ENCODE data around the gene S100A4.

Gene S100A4

DNA sequence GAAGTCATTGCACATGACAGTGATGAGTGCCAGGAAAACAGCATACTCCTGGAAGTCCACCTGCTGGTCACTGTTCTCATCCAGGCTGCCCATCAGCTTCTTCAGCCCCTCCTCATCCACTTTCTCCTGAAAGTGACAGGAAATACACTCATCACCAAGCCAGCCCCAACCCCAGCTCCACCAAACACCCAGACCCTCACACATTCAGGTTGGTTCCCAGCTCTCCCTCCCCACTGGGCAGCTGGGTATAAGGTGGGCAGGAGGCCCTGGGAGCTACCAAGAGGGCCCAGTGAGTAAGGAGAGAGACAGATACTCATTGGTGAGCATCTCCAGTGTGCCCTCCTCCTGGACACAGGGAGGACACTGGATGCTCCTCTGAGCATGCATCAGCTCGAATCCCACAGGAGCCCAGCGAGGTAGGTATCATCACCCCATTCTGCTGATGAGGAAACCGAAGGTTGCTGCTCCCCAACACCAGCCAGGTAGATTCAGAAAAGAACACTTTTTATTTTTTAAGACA, 15.9 kb upstream of the S100A4 start:
- TF ChIP-seq GATA1 (IDR thresholded peaks at IDR 0.05; ENCODE audit: low read depth, low read length) (no peak), POLR2A (IDR thresholded peaks at IDR 0.05; ENCODE audit: low read length) (no peak)
- DNase-seq: no peak

DNA sequence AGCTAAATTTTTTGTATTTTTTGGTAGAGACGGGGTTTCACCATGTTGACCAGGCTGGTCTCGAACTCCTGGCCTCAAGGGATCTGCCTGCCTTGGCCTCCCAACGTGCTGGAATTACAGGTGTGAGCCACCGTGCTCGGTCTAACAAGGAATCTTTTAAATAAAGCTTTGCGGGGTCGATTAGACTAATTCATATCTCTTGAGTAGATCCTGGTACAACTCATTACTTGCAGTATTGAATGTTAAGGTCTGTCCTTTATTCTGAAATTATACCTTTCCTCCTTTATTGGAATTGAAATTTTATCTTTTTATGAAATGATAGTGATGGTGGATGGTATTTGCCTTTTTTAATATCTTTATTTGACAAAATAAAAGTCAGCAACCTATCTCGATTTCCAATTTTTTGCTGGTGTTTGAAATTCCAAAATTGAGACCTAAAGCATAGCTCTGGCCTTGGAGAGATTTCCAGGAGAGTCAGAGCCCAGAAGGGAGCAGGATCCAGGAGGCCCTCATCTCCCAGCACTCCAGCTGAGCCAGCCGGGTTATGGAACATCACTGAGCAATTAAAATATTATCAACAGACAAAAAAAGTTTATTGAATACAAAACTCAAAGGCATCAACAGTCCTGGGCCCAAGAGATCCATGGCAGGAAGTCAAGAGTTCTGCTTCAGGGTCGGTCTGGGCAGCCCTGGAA, 15.3 kb upstream of the S100A4 start:
- TF ChIP-seq POLR2A (IDR thresholded peaks at IDR 0.05; ENCODE audit: low read length) (no peak), GATA1 (IDR thresholded peaks at IDR 0.05; ENCODE audit: low read depth, low read length) (no peak)
- no peak for DNase-seq

DNA sequence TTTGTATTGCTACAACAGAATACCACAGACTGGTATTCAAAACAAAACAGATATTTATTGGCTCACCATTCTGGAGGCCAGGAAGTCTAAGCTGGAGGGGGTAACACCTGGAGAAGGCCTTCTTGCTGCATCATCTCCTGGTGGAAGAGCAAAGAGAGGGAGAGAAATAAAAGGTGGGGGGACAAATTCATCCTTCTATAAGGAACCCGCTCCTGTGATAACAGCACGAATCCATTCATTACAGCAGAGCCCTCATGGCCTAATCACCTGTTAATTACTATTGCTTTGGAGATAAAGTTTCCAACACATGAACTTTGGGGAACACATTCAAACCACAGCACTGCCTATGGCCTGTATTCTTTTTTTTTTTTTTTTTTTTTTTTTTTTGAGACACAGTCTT, 14.6 kb upstream of the S100A4 start:
- TF ChIP-seq GATA1 (IDR thresholded peaks at IDR 0.05; ENCODE audit: low read depth, low read length) (no peak), POLR2A (IDR thresholded peaks at IDR 0.05; ENCODE audit: low read length) (no peak)
- no peak for DNase-seq

DNA sequence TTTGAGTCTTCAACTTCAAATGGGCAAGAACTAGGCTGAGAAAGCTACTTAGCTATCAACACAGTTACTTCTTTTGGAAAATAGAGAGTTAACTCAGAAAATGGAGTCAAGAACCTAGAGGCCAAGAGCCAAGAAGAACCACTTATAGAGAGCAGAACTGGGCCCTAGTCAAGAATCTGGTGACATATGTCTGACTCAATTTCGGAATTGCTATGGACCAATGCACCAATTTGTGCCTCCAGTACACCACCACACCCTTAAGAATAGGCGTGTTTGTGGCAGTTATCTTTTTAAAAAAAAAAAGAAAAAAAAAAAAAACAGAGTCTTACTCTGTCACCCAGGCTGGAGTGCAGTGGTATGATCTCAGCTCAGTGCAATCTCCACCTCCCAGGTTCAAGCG, 12.3 kb upstream of the S100A4 start:
- TF ChIP-seq POLR2A (IDR thresholded peaks at IDR 0.05; ENCODE audit: low read length): no peak
- TF ChIP-seq GATA1 (IDR thresholded peaks at IDR 0.05; ENCODE audit: low read depth, low read length): no peak
- no peak for DNase-seq

DNA sequence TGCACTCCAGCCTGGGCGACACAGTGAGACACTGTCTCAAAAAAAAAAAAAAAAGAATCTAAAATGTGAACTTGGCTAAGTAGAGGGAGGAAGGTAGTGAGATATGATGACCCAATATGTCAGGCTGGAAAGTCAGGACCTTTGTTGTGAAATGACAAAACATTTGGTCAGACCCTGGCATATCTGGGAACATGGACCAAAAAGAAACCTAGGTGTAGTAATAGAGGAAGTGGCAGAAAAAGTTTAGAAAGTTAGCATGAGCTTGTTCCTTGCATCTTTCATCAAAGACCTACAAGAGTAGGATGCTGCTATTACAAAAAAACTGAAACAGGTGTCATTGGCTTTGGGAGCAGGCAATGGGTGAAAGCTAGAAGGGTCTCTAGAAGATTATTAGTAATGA, 10.7 kb upstream of the S100A4 start:
- TF ChIP-seq POLR2A (IDR thresholded peaks at IDR 0.05; ENCODE audit: low read length) (no peak), GATA1 (IDR thresholded peaks at IDR 0.05; ENCODE audit: low read depth, low read length) (no peak)
- no peak for DNase-seq

DNA sequence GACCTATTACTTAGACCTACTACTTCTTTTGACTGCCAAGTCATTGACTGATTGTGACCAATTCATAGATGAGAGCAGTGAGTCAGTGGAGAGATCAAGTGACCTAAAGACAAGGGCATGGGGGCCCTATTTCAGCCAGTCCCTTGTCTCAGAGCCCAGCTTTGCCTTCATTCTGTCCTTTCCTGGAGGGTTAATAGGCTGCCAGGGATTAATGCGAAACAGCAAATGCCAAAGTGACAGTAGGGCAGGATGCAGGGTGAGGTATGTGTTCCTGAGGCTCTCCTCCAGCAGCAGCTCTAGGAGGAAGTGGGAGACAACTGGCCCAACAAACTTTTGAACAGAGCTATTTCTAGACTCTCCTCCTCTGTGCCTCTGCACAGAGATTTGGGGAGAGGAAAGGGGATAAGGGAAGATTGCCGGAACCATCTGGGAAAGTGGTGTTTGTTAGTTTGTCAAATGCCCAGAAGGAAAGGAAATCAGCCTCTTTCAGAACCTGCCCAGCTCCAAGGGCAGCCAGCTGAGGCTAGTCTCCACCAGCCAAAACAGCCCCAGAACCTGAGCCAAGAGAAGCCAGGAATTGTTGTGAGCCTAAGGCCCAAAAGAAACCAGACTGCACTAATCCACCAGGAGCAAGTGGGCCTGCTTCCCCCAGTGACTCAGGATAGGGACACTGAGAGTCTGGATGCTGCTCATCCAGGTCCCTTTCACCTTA, 8.4 kb upstream of the S100A4 start:
- DNase-seq: peak; percentile 48 to 54
- TF ChIP-seq POLR2A (IDR thresholded peaks at IDR 0.05; ENCODE audit: low read length) (no peak), GATA1 (IDR thresholded peaks at IDR 0.05; ENCODE audit: low read depth, low read length) (no peak)

DNA sequence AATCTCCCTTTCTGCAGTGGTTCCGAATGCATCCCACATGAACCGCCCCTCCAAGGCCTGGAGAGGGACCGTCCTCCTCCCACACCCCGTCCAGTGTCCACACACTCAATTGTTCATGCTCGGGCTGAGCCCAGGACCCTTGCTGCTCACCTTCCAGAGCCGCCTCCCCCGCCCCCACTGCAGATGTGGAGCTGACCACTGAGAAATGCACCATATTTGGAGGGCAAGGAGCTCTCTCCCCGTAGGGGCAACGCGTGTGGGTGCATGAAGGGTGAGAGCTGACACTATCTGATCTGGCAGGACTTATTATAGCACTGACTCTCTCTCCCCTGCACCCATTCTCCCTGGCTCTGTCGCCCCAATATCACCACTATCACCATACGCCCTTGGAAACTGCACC, 7.5 kb upstream of the S100A4 start:
- TF ChIP-seq POLR2A (IDR thresholded peaks at IDR 0.05; ENCODE audit: low read length): peak; percentile 22
- no peak for TF ChIP-seq GATA1 (IDR thresholded peaks at IDR 0.05; ENCODE audit: low read depth, low read length)
- peak; percentile 51 to 80 for DNase-seq

DNA sequence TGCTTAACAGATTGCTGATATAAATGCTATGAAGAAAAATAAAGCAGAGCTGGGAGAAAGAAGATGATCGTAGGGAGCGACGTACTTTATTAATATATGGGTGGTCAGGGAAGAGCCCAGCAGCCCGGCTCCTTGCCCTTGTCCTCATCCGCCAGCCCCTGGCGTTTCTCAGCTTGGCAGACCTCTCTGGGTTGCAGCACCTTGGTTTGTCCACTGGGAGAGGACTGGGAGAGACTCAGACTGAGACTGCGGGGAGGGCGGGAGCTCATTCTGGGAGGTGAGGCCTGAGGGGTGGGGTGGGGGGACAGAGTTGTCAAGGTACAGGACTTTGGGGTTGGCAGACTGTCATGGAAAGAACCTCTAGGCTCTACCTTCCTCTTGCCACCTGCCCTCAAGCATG, 6.7 kb upstream of the S100A4 start:
- TF ChIP-seq GATA1 (IDR thresholded peaks at IDR 0.05; ENCODE audit: low read depth, low read length) (no peak), POLR2A (IDR thresholded peaks at IDR 0.05; ENCODE audit: low read length) (no peak)
- no peak for DNase-seq

DNA sequence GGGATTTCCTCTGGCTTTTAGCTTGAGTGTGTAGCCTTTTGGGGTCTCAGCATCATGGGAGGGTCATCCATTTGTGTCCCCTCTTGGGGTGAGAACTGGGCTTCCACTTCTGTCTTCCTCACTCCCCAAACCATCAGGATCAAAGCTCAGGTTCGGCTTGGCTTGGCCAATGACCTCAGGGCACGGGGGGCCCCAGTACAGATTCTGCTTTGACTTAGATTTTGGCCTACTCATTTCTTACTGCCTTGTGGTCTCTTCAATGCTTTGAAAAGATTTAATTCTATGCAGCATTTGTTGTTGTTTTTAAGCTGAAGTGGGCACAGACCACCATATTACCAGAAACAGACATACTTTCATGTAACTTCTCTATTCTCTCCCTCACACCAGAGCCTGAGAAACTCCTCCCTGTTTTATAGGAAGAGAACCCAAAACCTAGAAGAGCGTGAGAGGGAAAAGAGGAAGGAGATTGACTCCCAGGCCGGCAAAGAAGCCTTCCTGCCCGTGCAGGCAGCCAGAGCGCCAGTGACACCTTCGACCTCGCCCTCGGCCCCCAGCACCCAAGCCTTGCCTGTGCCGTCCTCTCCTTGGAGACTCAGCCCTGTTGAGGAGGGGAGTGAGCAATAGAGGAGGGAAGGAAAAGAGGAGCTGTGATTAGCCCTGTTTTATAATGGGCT, 5.4 kb upstream of the S100A4 start:
- TF ChIP-seq POLR2A (IDR thresholded peaks at IDR 0.05; ENCODE audit: low read length): no peak
- DNase-seq: no peak

DNA sequence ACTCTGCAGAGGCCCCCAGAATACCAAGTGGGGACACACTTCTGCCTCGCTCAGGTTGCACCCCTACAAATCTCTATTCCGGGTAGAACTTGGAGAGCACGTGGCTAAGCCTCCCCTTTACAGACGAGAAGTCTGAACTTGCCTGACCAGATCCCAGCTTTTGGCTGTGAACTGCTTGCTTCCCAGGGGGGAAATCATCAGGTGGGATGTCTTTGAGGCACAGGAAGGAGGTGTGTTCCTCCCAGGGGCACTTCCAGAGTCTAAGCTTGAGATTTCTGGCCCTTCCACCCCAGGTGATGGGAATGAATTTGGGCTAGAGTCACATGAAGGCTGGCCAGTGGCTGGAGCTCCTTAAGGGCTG, 4.8 kb upstream of the S100A4 start:
- DNase-seq: no peak
- no peak for TF ChIP-seq GATA1 (IDR thresholded peaks at IDR 0.05; ENCODE audit: low read depth, low read length)
- no peak for TF ChIP-seq POLR2A (IDR thresholded peaks at IDR 0.05; ENCODE audit: low read length)

DNA sequence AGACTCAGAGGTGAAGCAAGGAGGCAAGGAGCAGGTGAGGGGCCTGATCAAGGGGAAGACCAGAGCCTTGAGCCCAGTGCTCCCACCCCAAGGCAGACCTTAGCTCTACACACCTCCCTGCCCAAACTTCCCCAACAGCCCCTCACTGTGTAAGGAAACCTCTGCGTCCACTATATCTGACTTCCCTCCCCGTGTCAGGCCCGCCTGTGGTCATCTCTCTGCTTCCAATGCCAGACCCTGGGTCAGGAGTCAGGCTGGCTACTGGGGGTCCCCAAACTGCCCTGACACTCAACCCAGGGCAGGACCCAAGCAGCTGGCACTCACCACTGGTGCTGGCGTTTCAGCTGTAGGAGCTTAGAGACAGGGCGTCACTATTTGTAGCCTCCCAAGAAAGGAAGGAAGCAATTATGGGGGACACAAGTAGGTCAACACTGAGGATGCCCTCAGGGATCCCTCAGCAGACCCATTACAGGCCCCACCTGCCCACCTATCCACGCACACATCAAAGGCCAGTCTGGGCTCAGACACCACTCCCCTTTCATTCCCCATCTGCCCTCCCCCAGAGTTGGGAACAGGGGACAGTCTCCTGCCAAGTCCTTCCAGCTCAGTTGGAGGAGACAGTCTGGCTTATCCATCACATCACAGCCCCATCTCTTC, 4.3 kb upstream of the S100A4 start:
- DNase-seq: no peak
- TF ChIP-seq POLR2A (IDR thresholded peaks at IDR 0.05; ENCODE audit: low read length) (no peak), GATA1 (IDR thresholded peaks at IDR 0.05; ENCODE audit: low read depth, low read length) (no peak)

DNA sequence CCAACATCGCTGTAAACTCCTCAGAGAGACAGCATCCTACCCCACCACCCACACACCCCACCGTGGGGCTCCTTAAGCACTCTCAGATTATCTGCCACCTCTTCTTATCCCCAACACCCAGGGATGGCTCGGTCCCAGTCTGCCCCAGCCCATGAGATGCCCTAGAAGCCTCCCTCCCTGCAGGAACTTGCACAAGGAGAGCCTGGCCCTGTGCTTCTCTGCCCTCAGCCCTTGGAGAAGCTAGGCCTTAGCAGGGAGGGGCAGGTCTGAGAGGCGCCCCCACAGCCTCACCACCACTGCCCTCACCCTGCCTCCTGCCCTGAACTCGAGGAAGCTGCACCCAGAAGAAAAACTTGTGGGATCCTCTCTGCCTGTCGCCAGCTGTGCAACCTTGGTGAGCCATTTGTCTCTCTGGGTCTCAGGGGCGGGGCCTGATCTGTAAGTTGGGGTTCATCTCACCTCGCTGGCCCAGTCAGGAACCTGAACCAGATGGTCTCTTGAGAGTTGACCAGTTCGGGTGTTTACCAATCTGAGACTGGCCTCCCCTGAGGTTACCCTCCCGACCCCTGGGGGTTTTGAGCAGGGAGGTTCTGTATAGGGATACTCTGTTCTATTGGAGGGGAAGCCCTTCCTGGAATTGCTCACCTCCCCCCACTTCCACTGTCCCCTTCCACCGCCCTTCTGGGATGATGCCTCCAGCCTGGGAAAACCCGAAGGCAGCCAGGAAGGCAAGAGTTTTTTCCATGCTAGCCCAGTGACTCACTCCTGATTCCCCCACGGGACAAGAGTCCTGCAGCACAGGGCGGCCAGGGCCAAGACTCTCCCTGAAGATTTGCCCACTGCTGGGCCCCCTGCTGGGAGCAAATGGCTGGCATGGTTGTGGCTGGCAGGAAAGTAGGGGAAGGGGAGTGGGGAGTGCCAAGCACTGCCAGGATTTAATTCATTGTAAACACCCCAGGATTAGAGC, 3.4 kb upstream of the S100A4 start, which contains the start of gene S100A3:
Gene S100A3, minus strand, starts transcription at position 537 of the 967 bp plus-strand sequence. CDS start 773 bp downstream, outside the sequence.
- peak; percentile 56 to 70 for DNase-seq
- TF ChIP-seq GATA1 (IDR thresholded peaks at IDR 0.05; ENCODE audit: low read depth, low read length): no peak
- TF ChIP-seq POLR2A (IDR thresholded peaks at IDR 0.05; ENCODE audit: low read length): no peak
